RPMI7951 (cell line): ENCODE measurements around the gene ANKRD13B. TPM values are rescaled to one million over a fixed set of nuclear protein-coding genes. Genes with fewer than 3 reads are reported as not detected.

Source experiments
- DNase-seq: peaks from one replicate; pipeline ENCODE4 v3.0.0-alpha.2; 2012; ENCODE audit warnings: low read depth
- total RNA-seq: library from RNA; depleted of rRNA; stranded (reverse); fragments of >200 nt; shearing (Covaris generic); gene quantifications from 2 replicates; pipeline ENCODE4 v1.2.3, GENCODE V29; 2014

ANKRD13B gene
- total RNA-seq, 1 experiment from 2014 or later = 1.2 TPM

- no peak for DNase-seq
Observed at GRCh38 chr17:29581583-29582253, 11.2 kb upstream of the ANKRD13B start.

DNA sequence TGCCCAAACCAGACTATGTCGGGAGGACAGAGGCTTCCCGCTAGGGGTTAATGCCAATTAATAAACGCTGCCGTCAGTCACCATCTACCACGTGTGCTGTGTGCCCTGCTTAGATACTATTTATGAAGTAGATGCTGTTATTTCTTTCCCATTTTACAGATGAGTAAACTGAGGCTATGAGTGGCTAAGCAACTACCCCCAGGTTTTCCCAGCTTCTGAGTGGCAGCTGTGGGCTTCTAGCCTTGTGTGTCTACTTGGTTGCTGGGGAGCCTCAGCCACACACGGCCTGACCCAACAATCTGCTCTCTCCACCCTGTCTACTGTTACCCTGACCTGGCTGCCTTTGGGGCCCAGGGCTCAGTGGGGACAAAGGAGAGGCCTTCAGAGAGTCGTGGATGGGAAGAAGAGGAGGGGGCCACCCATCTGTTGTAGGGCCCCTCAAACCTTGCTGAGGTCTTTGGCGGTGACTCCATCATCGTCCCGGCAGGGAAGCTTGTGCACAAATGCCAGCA lies 10.6 kb upstream of the ANKRD13B start:
- no peak for DNase-seq

DNA sequence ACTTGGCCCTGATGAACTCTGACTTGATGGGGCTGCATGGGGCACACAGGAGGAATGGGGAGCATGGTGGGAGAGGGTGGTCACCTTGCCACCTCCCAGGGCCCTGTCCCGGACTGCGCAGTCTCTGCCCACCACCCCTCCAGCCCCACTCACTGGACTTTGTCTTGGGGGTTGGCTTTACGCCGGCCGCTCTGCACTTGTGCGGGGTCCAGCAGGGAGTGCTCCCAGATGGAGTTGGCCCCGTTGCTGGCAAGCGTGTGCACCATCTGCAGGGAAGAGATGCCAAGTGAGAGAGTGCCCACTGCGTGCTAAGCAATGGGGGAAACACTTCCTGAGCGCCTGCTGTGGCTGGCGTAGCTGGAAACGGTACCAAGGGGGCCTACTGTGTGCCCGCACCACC lies 10.2 kb upstream of the ANKRD13B start:
- no peak for DNase-seq

DNA sequence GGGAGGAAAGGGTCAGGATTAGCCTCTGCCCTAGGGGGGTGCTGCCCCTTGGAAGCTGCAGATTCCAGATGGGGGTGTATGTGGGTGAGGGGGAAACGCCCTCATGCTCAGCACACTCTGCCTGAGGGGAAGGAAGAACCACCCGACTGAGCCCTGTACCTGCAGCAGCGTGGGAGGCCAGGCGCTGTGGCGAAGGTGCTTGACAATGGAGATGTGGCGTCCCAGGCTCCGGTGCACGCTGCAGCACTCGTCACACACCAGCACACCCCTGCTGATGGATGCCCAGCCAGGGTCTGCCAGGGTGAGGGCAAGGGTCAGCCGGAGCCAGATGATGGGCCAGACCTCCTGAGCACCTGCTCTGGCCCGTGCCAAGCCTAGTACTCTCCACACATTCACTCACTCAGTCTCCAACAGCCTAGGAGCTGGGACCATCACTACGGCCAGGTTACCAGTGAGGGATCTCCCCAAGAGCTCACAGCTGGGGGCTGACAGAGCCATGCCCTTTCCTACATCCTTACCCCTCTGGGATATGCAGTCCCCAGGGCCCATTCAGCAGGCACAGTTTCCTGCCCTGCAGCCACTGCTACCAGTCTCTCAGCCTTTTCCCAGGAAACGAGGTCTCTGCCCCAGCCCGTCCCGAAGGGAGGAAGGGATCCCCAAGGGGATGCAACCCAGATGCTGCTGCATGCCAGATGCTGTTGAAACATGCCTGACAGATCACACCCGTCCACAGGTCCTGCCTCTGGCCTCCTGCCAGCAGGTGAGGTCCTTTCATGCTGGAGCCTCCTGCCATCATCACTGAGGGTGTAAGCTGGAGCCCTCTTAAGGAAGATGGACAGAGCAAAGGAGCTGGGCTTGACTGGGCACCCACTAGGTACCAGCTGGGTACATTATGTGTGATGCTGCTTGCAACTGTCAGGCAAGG lies 9.3 kb upstream of the ANKRD13B start:
- no peak for DNase-seq

GRCh38 chr17:29584452-29585079 lies 8.4 kb upstream of the ANKRD13B start:
- DNase-seq = no peak

DNA sequence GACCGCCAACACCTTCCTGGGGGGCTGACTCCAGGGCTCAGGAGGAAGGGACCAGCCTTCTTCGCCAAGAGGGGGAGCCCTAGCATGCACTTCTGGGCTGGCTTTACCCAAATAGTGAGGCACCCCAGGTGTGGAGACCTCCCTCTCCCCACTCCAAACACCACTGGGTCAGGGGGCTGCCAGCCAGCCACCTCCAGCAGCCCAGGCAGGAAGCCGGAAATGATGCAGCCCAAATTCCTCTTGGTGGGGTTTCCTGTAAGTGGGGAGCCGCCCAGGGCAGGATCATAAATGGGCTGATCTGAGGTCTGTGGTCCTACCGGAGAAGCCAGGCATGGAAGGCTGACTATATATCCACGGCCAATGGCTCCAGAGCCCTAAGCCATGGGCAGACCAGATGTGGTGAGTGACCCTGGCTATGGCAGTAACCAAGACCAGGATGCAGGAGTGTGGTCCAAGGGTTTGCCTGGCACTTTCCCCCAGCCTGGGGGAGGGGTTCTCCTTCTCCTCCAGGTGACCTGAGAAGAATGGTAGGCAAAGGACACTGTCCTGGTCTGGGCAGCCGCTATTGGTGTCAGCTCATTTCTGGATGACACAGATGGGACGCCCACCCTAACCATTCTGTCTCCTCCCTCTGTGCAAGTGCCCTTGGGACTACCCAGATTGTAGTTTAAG lies 7.7 kb upstream of the ANKRD13B start:
- no peak for DNase-seq

- no peak for DNase-seq
Observed at GRCh38 chr17:29586676-29587469, 6.1 kb upstream of the ANKRD13B start.

- DNase-seq = no peak
Observed at GRCh38 chr17:29587591-29587990, 5.3 kb upstream of the ANKRD13B start.

DNA sequence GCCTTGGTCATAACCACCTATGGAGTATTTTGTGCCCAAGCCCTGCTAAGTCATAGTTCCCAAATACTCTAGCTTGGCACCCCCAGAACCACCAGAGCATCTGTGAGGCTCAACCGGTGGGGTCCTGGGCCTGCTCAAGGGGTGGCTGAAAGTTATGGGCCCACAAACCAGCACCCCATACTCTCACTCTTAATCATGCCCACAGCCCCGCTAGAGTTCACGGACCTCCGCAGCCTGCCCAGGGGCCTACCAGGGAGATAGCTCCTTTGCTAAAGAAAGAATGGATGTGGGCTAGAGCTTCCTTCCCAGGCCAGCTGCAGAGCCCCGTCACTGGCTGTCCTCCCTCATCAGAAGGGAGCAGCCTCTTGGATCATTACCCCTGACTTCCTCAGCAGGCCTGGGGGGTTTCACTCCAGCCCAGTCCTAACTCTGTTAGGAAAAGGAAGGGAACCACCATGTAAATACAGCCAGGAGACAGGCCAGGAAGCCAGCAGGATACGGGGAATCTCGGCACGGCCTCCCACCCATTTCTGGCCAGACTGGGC lies 4.8 kb upstream of the ANKRD13B start:
- no peak for DNase-seq

DNA sequence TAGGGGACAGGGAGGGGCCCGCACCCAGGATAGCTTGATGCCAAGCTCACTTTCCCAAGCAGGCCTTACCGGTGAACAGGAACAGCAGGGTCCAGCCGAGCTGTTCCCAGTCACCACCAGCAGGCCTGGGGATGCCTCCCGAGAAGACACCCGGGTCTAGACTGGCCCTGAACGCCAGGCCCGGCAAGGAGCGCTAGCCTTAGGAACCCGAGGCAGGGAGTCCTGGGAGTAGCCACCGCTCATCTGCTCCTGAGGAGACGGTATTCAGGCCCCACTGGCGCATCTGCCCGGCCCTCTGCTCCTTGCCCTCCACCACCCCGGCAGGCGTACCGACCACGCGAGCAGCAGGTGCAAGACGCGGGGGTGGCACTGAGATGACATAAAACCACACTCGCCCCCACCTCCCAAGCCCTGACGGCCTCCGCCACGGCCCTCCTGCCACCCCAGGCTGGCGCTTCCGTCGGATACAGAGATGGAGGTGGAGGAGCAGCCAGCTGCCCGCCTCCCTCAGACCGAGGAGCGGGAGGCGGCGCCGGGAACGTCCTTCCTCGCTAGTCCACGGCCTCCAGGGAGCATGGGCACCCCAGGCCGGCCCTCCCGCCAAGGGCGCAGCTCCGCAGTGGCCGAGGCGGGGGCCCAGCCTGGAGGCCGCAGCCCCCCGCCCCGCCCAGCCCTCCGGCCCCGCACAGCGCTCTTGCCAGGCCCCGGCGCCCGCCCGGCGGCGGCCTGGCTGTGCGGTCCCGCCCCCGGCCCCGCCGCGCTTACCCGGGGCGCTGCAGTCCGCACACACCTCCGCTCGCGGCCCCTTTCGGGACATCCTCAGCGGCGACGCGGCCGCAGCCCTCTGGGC lies 4.1 kb upstream of the ANKRD13B start:
- peak; percentile 35 for DNase-seq

DNA sequence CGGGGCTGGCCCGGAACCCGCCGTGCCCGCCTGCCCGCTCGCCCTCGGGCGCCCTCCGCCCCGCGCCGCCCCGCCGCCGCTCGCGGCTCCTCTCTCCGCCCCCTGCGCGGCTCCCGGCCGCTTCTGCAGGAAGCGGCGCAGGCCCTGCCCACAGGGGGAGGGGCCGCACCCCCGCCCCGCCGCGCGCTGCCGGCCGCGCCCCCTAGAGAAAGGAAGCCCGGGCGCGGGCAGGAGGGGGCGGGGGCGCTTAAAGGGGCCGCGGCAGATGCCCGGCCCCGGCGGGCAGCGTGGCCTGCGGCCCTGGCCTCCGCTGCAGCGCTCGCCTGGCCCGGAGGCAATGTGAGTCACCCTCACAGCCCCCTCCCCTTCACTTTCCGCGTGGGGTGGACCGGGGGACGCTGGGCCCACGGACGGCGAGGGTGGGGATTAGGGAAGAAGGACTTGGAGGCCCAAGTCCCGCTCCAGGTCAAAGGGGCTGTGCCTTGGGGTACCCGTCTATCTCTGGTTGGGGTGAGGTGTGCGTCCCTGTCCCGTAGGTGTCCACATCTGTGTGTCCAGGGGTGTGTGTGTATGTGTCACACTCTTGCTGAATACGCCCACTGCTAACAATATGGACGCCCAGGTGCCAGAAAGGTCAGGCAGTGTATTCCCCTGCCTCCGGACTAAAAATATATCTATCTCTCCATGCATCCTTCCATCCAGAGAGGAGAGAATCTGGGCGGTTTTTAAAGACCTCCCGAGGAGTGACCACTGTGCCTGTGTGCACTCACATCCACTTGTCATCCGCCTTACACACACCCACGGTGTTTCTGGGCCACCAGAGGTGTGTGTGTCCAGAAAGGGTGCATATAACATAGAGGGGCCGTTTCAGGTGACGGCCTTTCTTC lies 3.2 kb upstream of the ANKRD13B start, which contains the start of gene GIT1:
Gene GIT1 (minus strand): TSS at position 125 of the 887 bp plus-strand sequence. CDS start 270 bp downstream, outside the sequence.
- peak; percentile 81 for DNase-seq

GRCh38 chr17:29590411-29591145 lies 2.4 kb upstream of the ANKRD13B start:
- DNase-seq = peak; percentile 66

GRCh38 chr17:29591146-29591736 lies 1.7 kb upstream of the ANKRD13B start:
- DNase-seq = peak; percentile 41

- peak; percentile 72 for DNase-seq
Observed at GRCh38 chr17:29591737-29592608, 959 bp upstream of the ANKRD13B start.

DNA sequence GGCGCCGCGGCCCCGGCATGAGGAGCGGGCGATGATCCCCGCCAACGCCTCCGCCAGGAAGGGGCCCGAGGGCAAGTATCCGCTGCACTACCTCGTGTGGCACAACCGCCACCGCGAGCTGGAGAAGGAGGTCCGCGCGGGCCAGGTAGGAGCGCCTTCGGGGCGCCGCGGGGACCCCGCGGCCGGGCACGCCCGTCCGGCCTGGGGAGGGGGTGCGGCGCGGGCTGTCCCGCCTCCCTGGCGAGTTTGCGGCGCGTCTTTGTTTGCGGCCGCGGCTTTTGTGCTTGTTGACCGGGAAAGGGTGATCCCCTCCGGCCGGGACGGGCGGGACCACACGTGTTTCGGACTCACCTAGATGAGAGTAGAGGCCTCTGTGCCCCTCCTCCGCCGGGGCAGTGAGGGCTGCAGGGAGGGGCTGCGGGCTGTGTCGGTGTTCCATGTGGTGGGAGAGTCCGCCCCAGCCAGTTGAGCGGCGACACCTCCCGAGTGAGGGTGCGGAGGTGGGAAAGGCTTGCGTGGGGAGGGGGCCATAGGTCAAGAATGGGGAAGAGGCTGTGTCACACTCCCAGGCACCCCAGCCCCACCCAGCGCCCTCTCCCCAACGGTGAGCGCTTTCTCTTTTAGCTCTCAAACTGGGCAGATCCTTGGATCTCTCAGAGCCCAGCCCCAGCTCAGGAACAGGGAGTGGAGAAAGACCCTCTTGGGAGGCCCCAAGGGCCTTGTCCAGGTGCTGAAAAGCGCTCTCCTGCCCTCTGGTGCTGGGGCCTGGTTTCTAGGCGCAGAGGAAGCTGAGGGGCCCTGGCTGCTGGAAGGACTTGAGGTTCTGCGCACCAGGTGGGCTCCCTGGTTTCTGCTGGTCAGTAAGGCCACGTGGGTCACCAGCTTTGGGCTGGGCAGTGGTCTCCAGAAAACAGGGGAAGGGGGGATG lies 923 bp downstream of the ANKRD13B start:
- DNase-seq = no peak
